ENCODE results near the gene METAP1D. TPM values are rescaled to one million over a fixed set of nuclear protein-coding genes. Genes with fewer than 3 reads are reported as not detected.

METAP1D gene
- total and polyA plus RNA-seq, 2 donors from 2014 or later = 4.0 to 6.2 TPM

GRCh38 chr2:172013396-172013795 is 13.6 kb downstream of the METAP1D start:
- Histone ChIP-seq H3K9me3 (ENCODE audit: control insufficient read depth in 2 of 3, insufficient read depth in 1 of 3, low read length in 3 of 3) (no peaks in the 10 kb centered on the region), H3K36me3 (ENCODE audit: control insufficient read depth in 2 of 3, insufficient read depth in 3 of 3, low read length in 3 of 3) (no peaks in the 10 kb centered on the region), H3K4me3 (ENCODE audit: low read length in 3 of 3) (no peak overlapping the region), H3K9ac (ENCODE audit: low read length in 3 of 3) (no peak overlapping the region), H3K27ac (ENCODE audit: low read depth in 2 of 2, low read length in 2 of 2) (no peak overlapping the region), H3K27me3 (ENCODE audit: control insufficient read depth, insufficient read depth, low read length) (no peaks in the 10 kb centered on the region), H3K4me1 (ENCODE audit: control insufficient read depth in 2 of 3, insufficient read depth in 2 of 3, low read depth in 1 of 3, low read length in 3 of 3) (peaks cover 0 to 4% (median 0%) of the 10 kb centered on the region in 3 donors)
- intact Hi-C loops (cut with DNase I) = no loop called here
- DNase-seq (no peak), FAIRE-seq (no peak)
- TF ChIP-seq CTCF (IDR thresholded peaks at IDR 0.05; ENCODE audit: borderline replicate concordance, extremely low read depth, insufficient read depth) = no peak

- intact Hi-C loops (cut with DNase I) = no loop called here
Observed at GRCh38 chr2:172021074-172021931, 21.6 kb downstream of the METAP1D start.

GRCh38 chr2:172021955-172022354 is 22.2 kb downstream of the METAP1D start:
- Histone ChIP-seq H3K9ac (ENCODE audit: low read length in 3 of 3) (no peak overlapping the region), H3K4me3 (ENCODE audit: low read length in 3 of 3) (no peak overlapping the region), H3K36me3 (ENCODE audit: control insufficient read depth in 2 of 3, insufficient read depth in 3 of 3, low read length in 3 of 3) (no peaks in the 10 kb centered on the region), H3K4me1 (ENCODE audit: control insufficient read depth in 2 of 3, insufficient read depth in 2 of 3, low read depth in 1 of 3, low read length in 3 of 3) (peaks cover 0 to 4% (median 0%) of the 10 kb centered on the region in 3 donors), H3K27ac (ENCODE audit: low read depth in 2 of 2, low read length in 2 of 2) (no peak overlapping the region), H3K9me3 (ENCODE audit: control insufficient read depth in 2 of 3, insufficient read depth in 1 of 3, low read length in 3 of 3) (no peaks in the 10 kb centered on the region), H3K27me3 (ENCODE audit: control insufficient read depth, insufficient read depth, low read length) (no peaks in the 10 kb centered on the region)
- intact Hi-C loops (cut with DNase I) = no loop called here
- TF ChIP-seq CTCF (IDR thresholded peaks at IDR 0.05; ENCODE audit: borderline replicate concordance, extremely low read depth, insufficient read depth) = no peak
- FAIRE-seq (no peak), DNase-seq (peak in 1 of 5 donors; percentile 53)

More at GRCh38 chr2:172021074-172021931, 21.6 kb downstream of the METAP1D start:
- H3K4me1 ChIP-seq (ENCODE audit: control insufficient read depth in 2 of 3, insufficient read depth in 2 of 3, low read depth in 1 of 3, low read length in 3 of 3) = peaks cover 0 to 4% (median 0%) of the 10 kb centered on the region in 3 donors
- no peaks in the 10 kb centered on the region for H3K9me3 ChIP-seq (ENCODE audit: control insufficient read depth in 2 of 3, insufficient read depth in 1 of 3, low read length in 3 of 3)
- no peak overlapping the region for H3K4me3 ChIP-seq (ENCODE audit: low read length in 3 of 3)
- DNase-seq (no peak), FAIRE-seq (peak; percentile 13)
- no peak for TF ChIP-seq CTCF (IDR thresholded peaks at IDR 0.05; ENCODE audit: borderline replicate concordance, extremely low read depth, insufficient read depth)
- no peaks in the 10 kb centered on the region for H3K27me3 ChIP-seq (ENCODE audit: control insufficient read depth, insufficient read depth, low read length)
- H3K27ac ChIP-seq (ENCODE audit: low read depth in 2 of 2, low read length in 2 of 2) = no peak overlapping the region
- no peak overlapping the region for H3K9ac ChIP-seq (ENCODE audit: low read length in 3 of 3)
- no peaks in the 10 kb centered on the region for H3K36me3 ChIP-seq (ENCODE audit: control insufficient read depth in 2 of 3, insufficient read depth in 3 of 3, low read length in 3 of 3)
